Activated naive CD4-positive, alpha-beta T cell treated with anti-CD3 and anti-CD28 coated beads, Interleukin-2, amount 50 U/mL, for 24 hours (primary cell): ENCODE measurements around the gene DNAI4.
"Not testable (repeated sequence)": the region's sequence is repeated elsewhere in the genome, so short reads cannot be mapped to it uniquely, and the experiment has no call there.

Experiments used
- H3K27ac Mint-ChIP-seq: one replicate; pipeline ENCODE4 v1.8.0; 2021; ENCODE audit warnings: mild to moderate bottlenecking, mixed read lengths
- H3K27me3 Mint-ChIP-seq: one replicate; pipeline ENCODE4 v1.8.0; 2021; ENCODE audit warnings: mixed read lengths
- H3K36me3 Mint-ChIP-seq: one replicate; pipeline ENCODE4 v1.8.0; 2021; ENCODE audit warnings: mixed read lengths
- H3K4me1 Mint-ChIP-seq: one replicate; pipeline ENCODE4 v1.8.0; 2021; ENCODE audit warnings: mixed read lengths
- H3K4me3 Mint-ChIP-seq: one replicate; pipeline ENCODE4 v1.8.0; 2021; ENCODE audit warnings: mild to moderate bottlenecking, mixed read lengths
- H3K9me3 Mint-ChIP-seq: one replicate; pipeline ENCODE4 v1.8.0; 2021; ENCODE audit warnings: mixed read lengths

Gene DNAI4, protein sequence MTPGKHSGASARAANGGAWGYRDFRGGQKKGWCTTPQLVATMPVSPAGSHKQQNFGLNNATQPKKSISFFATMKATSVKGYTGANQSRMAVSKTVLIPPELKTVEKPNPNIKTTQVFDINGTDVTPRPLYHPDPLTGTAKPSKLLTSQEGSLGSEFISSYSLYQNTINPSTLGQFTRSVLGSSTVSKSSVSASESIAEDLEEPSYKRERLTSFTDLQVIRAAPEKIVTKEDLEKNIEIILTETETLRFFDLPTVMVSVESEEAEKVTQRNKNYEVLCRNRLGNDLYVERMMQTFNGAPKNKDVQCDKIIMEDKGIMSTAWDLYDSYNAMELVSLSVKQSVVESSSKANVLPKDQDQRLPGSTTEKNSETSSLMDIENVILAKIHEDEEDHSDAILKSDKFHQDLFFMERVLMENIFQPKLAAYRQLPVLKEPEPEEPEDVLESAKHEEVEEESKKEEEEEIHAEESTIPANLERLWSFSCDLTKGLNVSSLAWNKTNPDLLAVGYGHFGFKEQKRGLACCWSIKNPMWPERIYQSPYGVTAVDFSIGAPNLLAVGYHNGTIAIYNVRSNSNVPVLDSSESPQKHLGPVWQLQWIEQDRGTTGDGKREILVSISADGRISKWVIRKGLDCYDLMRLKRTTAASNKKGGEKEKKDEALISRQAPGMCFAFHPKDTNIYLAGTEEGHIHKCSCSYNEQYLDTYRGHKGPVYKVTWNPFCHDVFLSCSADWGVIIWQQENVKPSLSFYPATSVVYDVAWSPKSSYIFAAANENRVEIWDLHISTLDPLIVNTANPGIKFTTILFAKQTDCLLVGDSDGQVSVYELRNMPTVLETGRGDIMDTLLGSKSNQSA

DNA sequence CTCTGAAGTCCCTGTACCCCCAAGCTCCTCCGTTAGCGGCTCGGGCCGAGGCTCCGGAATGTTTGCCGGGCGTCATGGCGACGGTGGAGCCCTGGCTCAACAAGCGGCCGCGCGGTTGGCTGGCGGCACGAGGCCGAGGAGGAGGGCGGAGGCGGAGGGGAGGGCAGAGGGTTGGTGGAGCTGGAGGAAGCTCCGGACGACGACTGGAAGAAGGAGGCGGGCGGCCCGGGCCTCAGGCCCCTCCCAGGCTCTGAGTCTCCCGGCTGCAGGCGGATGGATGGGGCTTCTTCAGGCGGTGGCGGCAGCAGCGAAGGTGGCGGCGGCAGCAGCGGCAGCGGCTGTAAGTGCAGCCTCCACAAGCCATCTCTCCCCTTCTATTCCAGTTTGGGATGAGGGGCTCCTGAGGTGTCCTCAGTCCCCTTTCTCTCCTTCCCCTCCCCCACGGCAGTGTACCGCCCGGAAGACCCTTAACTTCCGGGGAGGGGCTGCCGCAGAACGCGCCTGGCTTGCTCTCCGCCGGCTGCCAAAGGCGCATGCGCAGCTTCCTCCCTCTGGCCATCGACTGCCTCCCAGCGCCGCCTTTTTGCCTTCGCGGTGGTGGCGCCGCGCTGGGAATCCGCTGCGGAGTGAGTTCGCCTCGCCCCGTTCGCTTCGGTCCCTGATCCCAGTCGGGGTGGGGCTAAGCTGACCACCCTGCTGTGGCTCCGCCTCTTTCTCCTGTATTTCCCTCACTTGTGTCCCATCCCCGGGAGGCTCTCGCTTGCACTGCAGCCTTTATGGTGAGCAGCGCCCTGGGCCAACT, at the start of gene DNAI4, which contains the start of gene MIER1:
Gene DNAI4 (minus strand): TSS at position 101 of the 802 bp plus-strand sequence. CDS start 25 bp downstream, at position 76.
Gene MIER1 (plus strand): TSS at position 235 of the 802 bp plus-strand sequence. CDS start 39 bp downstream, at position 274.
- Mint-ChIP-seq H3K27ac (peak within 1 kb of the TSS; percentile 96), H3K9me3 (no peaks in the 10 kb centered on the region), H3K4me1 (peaks cover 64% of the 10 kb centered on the region), H3K4me3 (peak within 1 kb of the TSS; percentile 91), H3K36me3 (peaks cover 3% of the 10 kb centered on the region), H3K27me3 (no peaks in the 10 kb centered on the region)

DNA sequence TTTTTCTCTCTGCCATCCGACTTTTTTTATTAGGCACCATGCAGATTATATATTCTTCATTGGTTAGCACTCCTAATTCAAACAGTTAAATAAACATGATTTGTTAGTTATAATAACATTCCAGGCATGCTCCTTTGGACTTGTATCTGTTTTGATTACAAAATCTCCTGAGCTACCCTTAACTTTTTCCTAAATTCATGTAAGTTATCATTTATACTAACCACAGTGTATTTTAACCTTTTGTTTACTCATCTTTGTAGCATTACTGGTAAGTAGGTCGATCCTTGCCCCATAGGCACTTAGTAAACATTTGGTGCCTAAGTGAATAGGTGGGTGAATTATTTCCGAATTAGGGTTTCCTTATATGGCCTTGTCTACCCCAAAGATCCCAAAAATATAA, 43.9 kb upstream of the DNAI4 start:
- Mint-ChIP-seq H3K36me3 (peaks cover 42% of the 10 kb centered on the region), H3K27ac (peak overlapping the region; percentile 35), H3K4me3 (no peak overlapping the region), H3K27me3 (no peaks in the 10 kb centered on the region), H3K9me3 (peaks cover 5% of the 10 kb centered on the region), H3K4me1 (peaks cover 49% of the 10 kb centered on the region)

DNA sequence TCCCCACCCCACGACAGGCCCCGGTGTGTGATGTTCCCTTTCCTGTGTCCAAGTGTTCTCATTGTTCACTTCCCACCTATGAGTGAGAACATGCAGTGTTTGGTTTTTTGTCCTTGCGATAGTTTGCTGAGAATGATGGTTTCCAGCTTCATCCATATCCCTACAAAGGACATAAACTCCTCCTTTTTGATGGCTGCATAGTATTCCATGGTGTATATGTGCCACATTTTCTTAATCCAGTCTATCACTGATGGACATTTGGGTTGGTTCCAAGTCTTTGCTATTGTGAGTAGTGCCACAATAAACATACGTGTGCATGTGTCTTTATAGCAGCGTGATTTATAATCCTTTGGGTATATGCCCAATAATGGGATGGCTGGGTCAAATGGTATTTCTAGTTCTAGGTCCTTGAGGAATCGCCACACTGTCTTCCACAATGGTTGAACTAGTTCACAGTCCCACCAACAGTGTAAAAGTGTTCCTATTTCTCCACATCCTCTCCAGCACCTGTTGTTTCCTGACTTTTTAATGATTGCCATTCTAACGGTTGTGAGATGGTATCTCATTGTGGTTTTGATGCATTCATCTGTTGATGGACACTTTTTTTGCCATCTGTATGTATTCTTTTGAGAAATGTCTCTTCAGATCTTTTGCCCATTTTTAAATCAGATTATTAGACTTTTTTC, 41.7 kb upstream of the DNAI4 start:
- peak overlapping the region; percentile 39 for H3K27ac Mint-ChIP-seq
- not testable (repeated sequence) for H3K27me3 Mint-ChIP-seq, H3K4me3 Mint-ChIP-seq, H3K9me3 Mint-ChIP-seq
- H3K36me3 Mint-ChIP-seq: peaks cover 43% of the 10 kb centered on the region
- peaks cover 49% of the 10 kb centered on the region for H3K4me1 Mint-ChIP-seq

DNA sequence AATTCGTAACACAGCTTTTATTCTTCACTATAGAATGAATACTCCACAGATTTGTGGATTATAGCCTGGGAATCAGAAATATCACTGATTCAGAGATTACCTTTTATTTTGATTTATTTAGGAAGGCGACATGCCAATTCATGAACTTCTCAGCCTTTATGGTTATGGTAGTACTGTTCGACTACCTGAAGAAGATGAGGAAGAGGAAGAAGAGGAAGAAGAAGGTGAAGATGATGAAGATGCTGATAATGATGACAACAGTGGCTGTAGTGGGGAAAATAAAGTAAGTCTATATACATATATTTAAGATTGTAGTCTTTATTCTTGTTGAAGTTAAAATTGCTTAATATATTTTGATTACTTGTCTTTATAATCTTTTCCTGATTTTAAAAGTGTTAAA, 33.3 kb upstream of the DNAI4 start:
- H3K4me3 Mint-ChIP-seq: no peak overlapping the region
- peaks cover 16% of the 10 kb centered on the region for H3K36me3 Mint-ChIP-seq
- peak overlapping the region; percentile 66 for H3K27ac Mint-ChIP-seq
- no peaks in the 10 kb centered on the region for H3K27me3 Mint-ChIP-seq
- H3K9me3 Mint-ChIP-seq: no peaks in the 10 kb centered on the region
- H3K4me1 Mint-ChIP-seq: peaks cover 69% of the 10 kb centered on the region

DNA sequence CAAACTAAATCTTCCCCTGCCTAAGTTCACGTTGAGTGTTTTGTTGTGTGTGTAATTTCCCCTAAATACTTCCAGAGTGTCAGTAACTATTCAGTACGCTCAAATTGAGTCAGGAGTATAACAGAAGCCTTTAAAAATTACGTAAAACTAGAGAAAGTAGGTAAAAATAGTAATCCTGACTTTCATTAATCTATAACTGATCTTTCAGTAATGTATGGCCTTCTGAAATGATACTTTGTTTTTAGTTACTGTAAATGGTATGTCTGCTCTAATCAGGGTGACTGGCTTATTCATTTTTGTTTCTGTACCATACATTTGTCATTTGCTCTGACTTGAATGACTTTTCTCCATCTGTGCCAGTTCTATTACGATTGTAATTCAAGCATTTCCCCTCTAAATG, 29.6 kb upstream of the DNAI4 start:
- Mint-ChIP-seq H3K4me3 (no peak overlapping the region), H3K36me3 (peaks cover 5% of the 10 kb centered on the region), H3K4me1 (peaks cover 58% of the 10 kb centered on the region)

DNA sequence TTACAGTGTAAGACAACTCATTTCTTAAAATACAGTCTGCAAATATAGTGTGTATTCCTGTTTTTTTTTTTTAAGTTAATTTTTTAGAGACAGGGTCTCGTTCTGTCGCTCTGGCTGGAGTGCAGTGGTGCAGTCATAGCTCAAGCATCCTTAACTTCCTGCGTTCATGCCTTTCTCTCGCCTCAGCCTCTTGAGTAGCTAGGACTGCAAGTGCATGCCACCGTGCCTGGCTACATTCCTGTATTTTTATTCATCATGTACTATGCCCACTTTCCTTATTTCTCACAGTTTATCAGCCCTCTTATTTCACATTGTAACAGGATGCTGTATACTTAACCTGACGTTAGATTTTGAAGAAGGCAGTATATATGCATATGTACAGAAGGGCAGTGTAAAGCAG, 26.9 kb upstream of the DNAI4 start:
- H3K27me3 Mint-ChIP-seq: no peaks in the 10 kb centered on the region
- H3K27ac Mint-ChIP-seq: no peak overlapping the region
- H3K9me3 Mint-ChIP-seq: no peaks in the 10 kb centered on the region
- peaks cover 14% of the 10 kb centered on the region for H3K36me3 Mint-ChIP-seq
- H3K4me1 Mint-ChIP-seq: peaks cover 66% of the 10 kb centered on the region
- H3K4me3 Mint-ChIP-seq: no peak overlapping the region

More for the DNA sequence above, 29.6 kb upstream of the DNAI4 start:
- Mint-ChIP-seq H3K27me3 (no peaks in the 10 kb centered on the region), H3K27ac (peak overlapping the region; percentile 69), H3K9me3 (no peaks in the 10 kb centered on the region)

DNA sequence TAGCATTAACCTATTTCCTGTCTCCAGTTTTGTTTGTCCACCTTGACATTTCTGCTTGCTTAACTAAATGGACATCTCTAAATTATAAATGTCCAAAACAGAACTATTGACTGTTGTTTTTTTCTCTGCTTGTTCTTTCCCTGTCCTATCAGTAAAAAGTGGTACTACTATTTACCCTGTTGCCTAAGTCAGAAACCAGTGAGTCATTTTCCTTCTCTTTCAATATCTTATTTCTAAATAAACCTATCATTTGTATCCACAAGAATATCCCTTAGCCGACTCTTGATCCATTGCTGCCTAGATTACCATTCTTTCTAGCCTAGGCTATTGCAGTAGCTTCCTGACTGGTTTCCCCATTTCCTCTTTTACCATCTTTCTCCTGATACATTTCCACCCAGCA, 22.6 kb upstream of the DNAI4 start:
- H3K27ac Mint-ChIP-seq: peak overlapping the region; percentile 88
- peaks cover 26% of the 10 kb centered on the region for H3K36me3 Mint-ChIP-seq
- no peaks in the 10 kb centered on the region for H3K27me3 Mint-ChIP-seq
- H3K9me3 Mint-ChIP-seq: no peaks in the 10 kb centered on the region
- H3K4me3 Mint-ChIP-seq: no peak overlapping the region
- peaks cover 63% of the 10 kb centered on the region for H3K4me1 Mint-ChIP-seq

DNA sequence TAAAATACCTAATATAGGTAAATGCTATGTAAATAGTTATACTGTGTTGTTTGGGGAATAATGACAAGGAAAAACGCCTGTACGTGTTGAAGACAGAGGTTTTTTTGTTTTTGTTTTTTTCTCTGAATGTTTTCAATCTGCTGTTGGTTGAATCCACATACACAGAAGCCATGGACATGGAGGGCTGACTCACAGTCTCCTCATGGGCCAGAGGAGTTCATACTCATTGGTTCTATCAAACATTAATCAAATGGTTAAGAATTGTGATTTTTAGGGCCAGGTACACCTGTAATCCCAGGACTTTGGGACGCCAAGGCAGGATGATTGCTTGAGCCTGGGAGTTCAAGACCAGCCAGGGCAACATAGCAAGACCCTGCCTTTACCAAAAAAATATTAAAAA, 20.7 kb upstream of the DNAI4 start:
- H3K4me1 Mint-ChIP-seq: peaks cover 74% of the 10 kb centered on the region
- no peaks in the 10 kb centered on the region for H3K27me3 Mint-ChIP-seq
- H3K27ac Mint-ChIP-seq: no peak overlapping the region
- H3K36me3 Mint-ChIP-seq: peaks cover 26% of the 10 kb centered on the region
- H3K9me3 Mint-ChIP-seq: no peaks in the 10 kb centered on the region
- H3K4me3 Mint-ChIP-seq: no peak overlapping the region

DNA sequence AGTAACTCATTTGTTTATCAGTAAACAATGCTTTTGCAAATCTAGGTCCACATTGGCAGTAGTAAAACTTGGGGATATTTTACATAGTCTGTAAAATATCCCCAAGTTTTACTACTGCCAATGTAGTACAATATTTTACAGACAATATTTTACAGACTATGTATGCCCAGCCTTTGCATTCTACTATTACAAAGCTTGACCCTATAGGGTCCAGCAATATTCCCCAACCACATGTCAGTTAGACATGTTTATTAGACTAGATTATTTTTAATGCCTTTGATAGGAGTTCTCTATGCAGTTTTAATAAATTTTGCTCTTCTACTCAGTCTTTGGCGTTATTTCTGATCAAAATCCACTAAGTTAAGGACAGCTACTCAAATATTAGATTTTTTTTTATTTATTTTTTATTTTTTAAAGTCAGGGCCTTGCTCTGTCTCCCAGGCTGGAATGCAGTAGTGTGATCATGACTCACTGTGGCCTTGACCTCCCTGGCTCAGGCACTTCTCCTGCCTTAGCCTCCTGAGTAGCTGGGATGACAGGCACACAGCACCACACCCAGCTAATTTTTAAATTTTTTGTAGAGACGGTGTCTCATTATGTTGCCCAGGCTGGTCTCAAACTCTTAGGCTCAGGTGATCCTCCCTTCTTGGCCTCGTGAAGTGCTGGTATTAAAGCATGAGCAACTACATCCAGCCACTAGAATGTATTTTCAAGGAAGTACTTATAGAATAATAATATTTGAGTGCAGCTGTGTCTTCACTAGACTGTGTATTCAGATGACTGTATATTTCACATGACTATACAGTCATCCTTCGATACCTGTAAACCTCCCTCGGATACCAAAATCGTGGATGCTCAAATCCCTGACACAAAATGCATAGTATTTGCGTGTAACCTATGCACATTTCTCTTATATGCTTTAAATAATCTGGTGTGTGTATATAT, 19.9 kb upstream of the DNAI4 start:
- no peaks in the 10 kb centered on the region for H3K27me3 Mint-ChIP-seq
- H3K27ac Mint-ChIP-seq: no peak overlapping the region
- H3K4me1 Mint-ChIP-seq: peaks cover 81% of the 10 kb centered on the region
- no peak overlapping the region for H3K4me3 Mint-ChIP-seq
- peaks cover 28% of the 10 kb centered on the region for H3K36me3 Mint-ChIP-seq
- H3K9me3 Mint-ChIP-seq: no peaks in the 10 kb centered on the region

DNA sequence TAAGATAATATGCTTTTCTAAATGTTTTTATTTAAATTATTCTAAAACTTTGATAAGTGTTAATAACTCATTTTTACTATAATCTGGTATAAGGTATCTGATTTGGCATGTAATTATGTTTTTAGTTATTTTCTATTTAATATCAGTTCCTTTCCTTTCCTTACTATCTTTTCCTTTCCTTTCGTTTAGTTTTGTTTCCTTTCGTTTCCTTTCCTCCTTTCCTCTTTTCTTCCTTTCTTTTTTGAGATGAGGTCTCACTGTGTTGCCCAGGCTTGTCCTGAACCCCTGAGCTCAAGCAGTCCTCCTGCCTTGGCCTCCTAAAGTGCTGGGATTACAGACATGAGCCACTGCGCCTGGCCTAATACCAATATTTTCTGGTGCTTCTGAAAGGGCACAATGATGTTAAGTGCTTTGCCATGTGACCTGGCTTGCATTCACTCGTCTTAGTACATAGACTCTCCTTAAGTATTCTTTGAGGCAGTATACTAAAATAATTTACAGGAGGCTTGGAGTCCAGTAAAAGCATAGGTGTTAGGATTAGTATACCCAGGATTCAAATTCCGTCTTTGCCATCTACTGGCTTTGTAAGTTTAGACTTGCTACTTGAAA, 18.8 kb upstream of the DNAI4 start:
- Mint-ChIP-seq H3K36me3 (peaks cover 25% of the 10 kb centered on the region), H3K4me1 (peaks cover 88% of the 10 kb centered on the region), H3K27me3 (no peaks in the 10 kb centered on the region), H3K9me3 (no peaks in the 10 kb centered on the region), H3K27ac (no peak overlapping the region), H3K4me3 (no peak overlapping the region)

DNA sequence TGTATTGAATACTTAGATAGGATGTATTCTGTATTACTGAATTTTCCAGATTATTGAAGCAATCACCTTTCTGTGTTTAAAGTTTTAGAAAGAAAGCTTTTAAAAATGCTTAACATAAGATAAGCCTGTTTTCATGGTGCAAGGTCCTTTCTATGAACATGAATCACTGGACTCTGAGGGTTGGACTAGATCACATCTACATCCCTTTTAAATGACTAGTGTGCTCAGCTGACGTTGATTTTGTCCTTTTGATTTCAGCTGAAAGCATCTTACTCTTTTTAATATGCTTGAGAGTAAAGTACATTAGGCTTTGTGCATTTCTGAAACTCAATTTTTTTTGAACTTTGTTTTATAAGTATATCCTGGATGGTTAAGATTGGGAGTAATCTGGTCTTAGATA, 16.3 kb upstream of the DNAI4 start:
- Mint-ChIP-seq H3K27ac (no peak overlapping the region), H3K4me3 (peak overlapping the region; percentile 4), H3K36me3 (peaks cover 12% of the 10 kb centered on the region), H3K4me1 (peaks cover 86% of the 10 kb centered on the region), H3K9me3 (no peaks in the 10 kb centered on the region), H3K27me3 (no peaks in the 10 kb centered on the region)

DNA sequence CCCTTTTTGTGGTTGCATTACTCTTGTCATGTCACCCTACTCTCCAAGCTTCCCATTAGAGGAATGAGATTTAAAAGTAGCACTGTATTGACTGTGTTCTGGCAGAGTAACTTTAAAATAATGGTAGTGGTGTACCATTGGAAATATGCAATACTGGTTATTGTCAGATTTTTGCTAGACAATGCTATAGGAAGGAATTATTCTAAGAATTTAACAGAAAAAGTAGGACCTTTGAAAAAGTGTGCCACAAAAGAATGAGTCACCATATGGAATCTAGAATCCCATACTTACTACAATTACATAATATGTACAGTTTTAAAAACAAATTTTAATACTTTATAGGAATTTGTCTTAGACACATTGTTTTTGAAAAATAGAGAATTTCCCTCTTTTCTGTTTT, 14.0 kb upstream of the DNAI4 start:
- no peak overlapping the region for H3K27ac Mint-ChIP-seq
- no peaks in the 10 kb centered on the region for H3K9me3 Mint-ChIP-seq
- H3K27me3 Mint-ChIP-seq: no peaks in the 10 kb centered on the region
- peak overlapping the region; percentile 68 for H3K4me3 Mint-ChIP-seq
- H3K36me3 Mint-ChIP-seq: peaks cover 15% of the 10 kb centered on the region
- H3K4me1 Mint-ChIP-seq: peaks cover 91% of the 10 kb centered on the region

DNA sequence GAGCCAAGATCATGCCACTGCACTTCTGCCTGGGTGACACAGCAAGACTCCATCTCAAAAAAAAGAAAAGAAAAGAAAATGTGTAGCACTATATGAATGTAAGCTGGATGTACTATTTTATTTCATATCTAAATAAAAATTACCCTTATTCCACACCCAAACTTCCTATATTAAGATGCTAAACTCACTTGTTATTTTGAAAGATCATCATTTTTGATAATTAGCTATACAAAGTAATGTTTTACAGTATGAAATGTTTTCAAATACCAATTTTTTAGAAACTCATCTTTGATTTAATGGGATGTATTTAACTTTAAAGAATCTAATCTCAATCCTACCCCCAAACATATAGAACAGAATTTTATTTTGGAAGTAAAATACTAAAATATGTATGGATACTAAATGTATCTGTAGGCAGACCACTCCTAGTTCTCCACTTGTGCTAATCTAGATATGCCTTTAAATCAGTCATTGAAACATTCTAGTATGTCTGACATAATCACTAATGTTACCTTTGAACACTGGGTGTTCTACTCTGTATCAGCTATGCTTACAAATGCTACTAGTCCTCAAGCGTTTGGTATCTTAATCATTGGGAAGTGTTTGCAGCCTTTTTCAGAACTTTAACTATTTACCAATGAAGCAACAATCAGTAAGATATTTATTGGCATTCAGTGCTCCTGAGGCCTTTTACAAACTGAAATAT, 13.0 kb upstream of the DNAI4 start:
- Mint-ChIP-seq H3K27me3 (no peaks in the 10 kb centered on the region), H3K9me3 (no peaks in the 10 kb centered on the region), H3K27ac (no peak overlapping the region), H3K4me1 (peaks cover 93% of the 10 kb centered on the region), H3K36me3 (peaks cover 11% of the 10 kb centered on the region), H3K4me3 (no peak overlapping the region)
